HCT116 (cell line): Measurements from ENCODE around the gene ZNF264. TPM values are rescaled to one million over a fixed set of nuclear protein-coding genes. Genes with fewer than 3 reads are reported as not detected.

Source experiments
- ATAC-seq: fragments of 200-7000 bp; cut with Tn5 transposase; 2 replicates; pipeline ENCODE4 v1.9.1; 2020; ENCODE audit warnings: mild to moderate bottlenecking, moderate library complexity
- BruUV-seq: library from RNA; stranded (reverse); fragments of 400-500 nt; replicated peaks from 2 replicates; lab custom pipeline; 2021; lab: Mats Ljungman, UMichigan
- CTCF ChIA-PET: fragments of 300-600 bp; sonication (Branson Sonifier 250); formaldehyde crosslinking; loops from one replicate; lab custom pipeline; 2021; ENCODE audit warnings: antibody characterized with exemption; lab: Charles Lee
- POLR2A ChIA-PET: fragments of 300-600, 350-600 bp; sonication (Branson Sonifier 250); formaldehyde crosslinking; loops from one replicate; lab custom pipeline; 2021; ENCODE audit warnings: antibody characterized with exemption; lab: Charles Lee
- RAD21 ChIA-PET, 2 experiments: fragments of 300-600 bp; sonication (Branson Sonifier 250); formaldehyde crosslinking; loops; one replicate each; lab custom pipeline; 2023; ENCODE audit warnings: low total read pairs in 2 of 2; ENCODE audit not compliant: uncharacterized antibody in 2 of 2, unreplicated experiment in 2 of 2, low non-redundant PET in 1 of 2; lab: Charles Lee
- DNase-seq: peaks from one replicate; pipeline ENCODE4 v3.0.0-alpha.2; 2010; ENCODE audit warnings: low read depth, low spot score
- H2AFZ ChIP-seq: fragments of 200-600 bp; shearing (Covaris generic), sonication (generic); 2 replicates; pipeline ENCODE4 v1.6.1; 2017; ENCODE audit warnings: low read depth, mixed run types, mixed read lengths, antibody characterized with exemption, low read length; ENCODE audit not compliant: poor library complexity, severe bottlenecking
- H3K27ac ChIP-seq: 2 replicates; pipeline ENCODE4 v1.5.1; 2012; ENCODE audit warnings: low read depth, low read length
- H3K27me3 ChIP-seq: fragments of 200-600 bp; sonication (generic); 2 replicates; pipeline ENCODE4 v1.6.1; 2016; ENCODE audit warnings: mixed run types, low read length, mixed read lengths; ENCODE audit not compliant: insufficient read depth
- H3K36me3 ChIP-seq, 2 experiments: fragments of 200-500 bp in 1 of 2; fragments of 200-600 bp in 1 of 2; sonication (Bioruptor generic) in 1 of 2; sonication (generic) in 1 of 2; 2 replicates each; pipeline versions ENCODE4 v1.5.1 to v1.6.1; 2014 to 2016; ENCODE audit warnings: low read length in 2 of 2, inconsistent platforms in 1 of 2, mixed read lengths in 1 of 2, mixed run types in 1 of 2; ENCODE audit not compliant: insufficient read depth in 2 of 2, control insufficient read depth in 1 of 2
- H3K4me1 ChIP-seq, 2 experiments: fragments of 200-600 bp in 1 of 2; sonication (generic) in 1 of 2; 2 replicates each; pipeline versions ENCODE4 v1.5.1 to v1.6.1; 2012 to 2017; ENCODE audit warnings: low read length in 2 of 2, inconsistent platforms in 1 of 2, mild to moderate bottlenecking in 1 of 2, mixed read lengths in 1 of 2, mixed run types in 1 of 2, moderate library complexity in 1 of 2; ENCODE audit not compliant: insufficient read depth in 2 of 2, control insufficient read depth in 1 of 2
- H3K4me2 ChIP-seq: fragments of 200-600 bp; sonication (generic); 2 replicates; pipeline ENCODE4 v1.6.1; 2017; ENCODE audit warnings: mixed run types, low read length, mixed read lengths
- H3K4me3 ChIP-seq, 2 experiments: fragments of 200-600 bp in 1 of 2; sonication (generic) in 1 of 2; replicated peaks in 1 of 2; 2 replicates each; pipeline ENCODE4 v1.5.1; 2011 to 2016; ENCODE audit warnings: low read length in 2 of 2, control low read depth in 1 of 2, low read depth in 1 of 2, mild to moderate bottlenecking in 1 of 2, mixed read lengths in 1 of 2, mixed run types in 1 of 2
- H3K79me2 ChIP-seq: fragments of 200-600 bp; sonication (generic); 2 replicates; pipeline ENCODE4 v1.6.1; 2017; ENCODE audit warnings: mild to moderate bottlenecking, mixed run types, low read length, moderate library complexity, mixed read lengths; ENCODE audit not compliant: insufficient read depth
- H3K9ac ChIP-seq: fragments of 200-600 bp; sonication (generic); 2 replicates; pipeline ENCODE4 v1.6.1; 2016; ENCODE audit warnings: low read length, mixed read lengths
- H3K9me2 ChIP-seq: fragments of 200-600 bp; sonication (generic), shearing (Covaris generic); 2 replicates; pipeline ENCODE4 v1.6.1; 2017; ENCODE audit warnings: mixed run types, mild to moderate bottlenecking, moderate library complexity; ENCODE audit not compliant: insufficient read depth
- H3K9me3 ChIP-seq, 2 experiments: fragments of 200-500 bp in 1 of 2; fragments of 200-600 bp in 1 of 2; sonication (Bioruptor generic) in 1 of 2; sonication (generic) in 1 of 2; 2 replicates each; pipeline ENCODE4 v1.6.1; 2014 to 2017; ENCODE audit warnings: low read length in 2 of 2, mixed read lengths in 2 of 2, inconsistent platforms in 1 of 2, low read depth in 1 of 2, mild to moderate bottlenecking in 1 of 2, mixed run types in 1 of 2, moderate library complexity in 1 of 2; ENCODE audit not compliant: control insufficient read depth in 1 of 2, insufficient read depth in 1 of 2
- H4K20me1 ChIP-seq: fragments of 200-600 bp; sonication (generic), shearing (Covaris generic); 2 replicates; pipeline ENCODE4 v1.6.1; 2017; ENCODE audit warnings: mixed run types, mild to moderate bottlenecking, moderate library complexity; ENCODE audit not compliant: insufficient read depth
- CBX3 ChIP-seq: IDR thresholded peaks from 2 replicates; pipeline ENCODE4 v1.6.1; 2012; ENCODE audit warnings: low read depth
- CTCF ChIP-seq, 3 experiments: fragments of 200-600 bp in 1 of 3; sonication (generic) in 1 of 3; IDR thresholded peaks in 2 of 3; conservative IDR thresholded peaks in 1 of 3; 2 replicates each; pipeline ENCODE4 v1.5.1; 2012 to 2017; ENCODE audit warnings: low read depth in 2 of 3, low read length in 2 of 3, antibody characterized with exemption in 1 of 3, borderline replicate concordance in 1 of 3, control low read depth in 1 of 3, mild to moderate bottlenecking in 1 of 3, mixed read lengths in 1 of 3, mixed run types in 1 of 3, moderate library complexity in 1 of 3; ENCODE audit not compliant: insufficient read depth in 1 of 3
- EGR1 ChIP-seq: IDR thresholded peaks from 2 replicates; pipeline ENCODE4 v1.6.1; 2012; ENCODE audit warnings: low read depth
- ELF1 ChIP-seq: IDR thresholded peaks from 2 replicates; pipeline ENCODE4 v1.6.1; 2012; ENCODE audit warnings: low read depth, borderline replicate concordance
- EZH2 ChIP-seq: fragments of 200-600 bp; sonication (generic); IDR thresholded peaks from 2 replicates; pipeline ENCODE4 v1.6.1; 2017; ENCODE audit warnings: antibody characterized with exemption, mixed run types
- EZH2phosphoT487 ChIP-seq: fragments of 200-600 bp; IDR thresholded peaks from 2 replicates; pipeline ENCODE4 v1.6.1; 2018; ENCODE audit warnings: antibody characterized with exemption, borderline replicate concordance
- JUND ChIP-seq: IDR thresholded peaks from 2 replicates; pipeline ENCODE4 v1.6.1; 2012
- POLR2A ChIP-seq: IDR thresholded peaks from 2 replicates; pipeline ENCODE4 v1.7.0; 2011; ENCODE audit warnings: borderline replicate concordance; ENCODE audit not compliant: insufficient read depth, insufficient read length; ENCODE audit errors: extremely low read depth
- POLR2AphosphoS5 ChIP-seq: IDR thresholded peaks from 2 replicates; pipeline ENCODE4 v1.6.1; 2011; ENCODE audit warnings: mild to moderate bottlenecking, low read depth, low read length, moderate library complexity
- SIN3A ChIP-seq: IDR thresholded peaks from 2 replicates; pipeline ENCODE4 v1.6.1; 2012; ENCODE audit warnings: low read depth
- SP1 ChIP-seq: IDR thresholded peaks from 2 replicates; pipeline ENCODE4 v1.6.1; 2012; ENCODE audit warnings: low read depth
- SRF ChIP-seq: IDR thresholded peaks from 2 replicates; pipeline ENCODE4 v1.6.1; 2012; ENCODE audit warnings: low read depth
- YY1 ChIP-seq: IDR thresholded peaks from 2 replicates; pipeline ENCODE4 v1.6.1; 2011; ENCODE audit warnings: low read length, low read depth, moderate library complexity, mild to moderate bottlenecking; ENCODE audit not compliant: insufficient replicate concordance; ENCODE audit errors: extremely low read depth
- ZNF274 ChIP-seq: fragments of 200-500 bp; sonication (Bioruptor generic); IDR thresholded peaks from 2 replicates; pipeline ENCODE4 v1.6.1; 2014; ENCODE audit warnings: mild to moderate bottlenecking, low read depth, low read length, inconsistent platforms
- intact Hi-C: fragments of 100-400 bp; cut with micrococcal nuclease; formaldehyde crosslinking; loops from 2 replicates; pipeline ENCODE4 v1.10.0; 2022
- total RNA-seq: library from RNA; stranded (reverse); gene quantifications from one replicate; pipeline ENCODE4 v1.2.1, GENCODE V29; 2021; ENCODE audit not compliant: unreplicated experiment
- TF ChIP-seq, protein P1 (sequence below): IDR thresholded peaks from 2 replicates; pipeline ENCODE4 v1.6.1; 2011; ENCODE audit warnings: mild to moderate bottlenecking, low read length, moderate library complexity; ENCODE audit not compliant: insufficient replicate concordance; ENCODE audit errors: extremely low read depth
- TF ChIP-seq, protein P2 (sequence below): IDR thresholded peaks from 2 replicates; pipeline ENCODE4 v1.6.1; 2012

Gene ZNF264
- total RNA-seq, 1 experiment from 2014 or later: 30.3 TPM

DNA sequence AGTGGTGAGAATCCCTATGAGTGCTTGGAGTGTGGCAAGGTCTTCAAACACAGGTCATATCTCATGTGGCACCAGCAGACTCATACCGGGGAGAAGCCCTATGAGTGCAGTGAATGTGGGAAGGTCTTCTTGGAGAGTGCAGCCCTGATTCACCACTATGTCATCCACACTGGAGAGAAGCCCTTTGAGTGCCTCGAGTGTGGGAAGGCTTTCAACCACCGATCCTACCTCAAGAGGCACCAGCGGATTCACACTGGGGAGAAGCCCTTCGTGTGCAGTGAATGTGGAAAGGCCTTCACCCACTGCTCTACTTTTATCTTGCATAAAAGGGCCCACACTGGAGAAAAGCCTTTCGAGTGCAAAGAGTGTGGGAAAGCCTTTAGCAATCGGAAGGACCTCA is 20.8 kb downstream of the ZNF264 start:
- no peak overlapping the region for H3K4me3 ChIP-seq
- ATAC-seq: no peak
- no peak overlapping the region for H3K27ac ChIP-seq
- TF ChIP-seq CTCF (IDR thresholded peaks at IDR 0.05 in 2 of 3, conservative IDR thresholded peaks at IDR 0.05 in 1 of 3; ENCODE audit: borderline replicate concordance in 1 of 3, insufficient read depth in 1 of 3, low read depth in 2 of 3, low read length in 2 of 3): no peak
- no peak for TF ChIP-seq ELF1
- TF ChIP-seq JUND: no peak
- TF ChIP-seq SRF: no peak
- no peak for TF ChIP-seq EZH2phosphoT487
- TF ChIP-seq, protein P1, sequence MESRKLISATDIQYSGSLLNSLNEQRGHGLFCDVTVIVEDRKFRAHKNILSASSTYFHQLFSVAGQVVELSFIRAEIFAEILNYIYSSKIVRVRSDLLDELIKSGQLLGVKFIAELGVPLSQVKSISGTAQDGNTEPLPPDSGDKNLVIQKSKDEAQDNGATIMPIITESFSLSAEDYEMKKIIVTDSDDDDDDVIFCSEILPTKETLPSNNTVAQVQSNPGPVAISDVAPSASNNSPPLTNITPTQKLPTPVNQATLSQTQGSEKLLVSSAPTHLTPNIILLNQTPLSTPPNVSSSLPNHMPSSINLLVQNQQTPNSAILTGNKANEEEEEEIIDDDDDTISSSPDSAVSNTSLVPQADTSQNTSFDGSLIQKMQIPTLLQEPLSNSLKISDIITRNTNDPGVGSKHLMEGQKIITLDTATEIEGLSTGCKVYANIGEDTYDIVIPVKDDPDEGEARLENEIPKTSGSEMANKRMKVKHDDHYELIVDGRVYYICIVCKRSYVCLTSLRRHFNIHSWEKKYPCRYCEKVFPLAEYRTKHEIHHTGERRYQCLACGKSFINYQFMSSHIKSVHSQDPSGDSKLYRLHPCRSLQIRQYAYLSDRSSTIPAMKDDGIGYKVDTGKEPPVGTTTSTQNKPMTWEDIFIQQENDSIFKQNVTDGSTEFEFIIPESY: no peak
- TF ChIP-seq, protein P2, sequence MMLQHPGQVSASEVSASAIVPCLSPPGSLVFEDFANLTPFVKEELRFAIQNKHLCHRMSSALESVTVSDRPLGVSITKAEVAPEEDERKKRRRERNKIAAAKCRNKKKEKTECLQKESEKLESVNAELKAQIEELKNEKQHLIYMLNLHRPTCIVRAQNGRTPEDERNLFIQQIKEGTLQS: no peak
- TF ChIP-seq ZNF274: no peak
- TF ChIP-seq POLR2AphosphoS5: no peak
- no peak for TF ChIP-seq EGR1
- TF ChIP-seq EZH2: no peak
- TF ChIP-seq SIN3A: no peak
- TF ChIP-seq CBX3: no peak
- no peak for TF ChIP-seq POLR2A
- no peak for TF ChIP-seq SP1
- no peak for TF ChIP-seq YY1
- ChIA-PET POLR2A (no interaction called here), RAD21 (no interaction called here), CTCF (no interaction called here)
- no peaks in the 10 kb centered on the region for H3K9me3 ChIP-seq
- no peaks in the 10 kb centered on the region for H3K9me2 ChIP-seq
- no peaks in the 10 kb centered on the region for H3K4me1 ChIP-seq
- H3K9ac ChIP-seq: no peak overlapping the region
- no peak overlapping the region for H2AFZ ChIP-seq
- H4K20me1 ChIP-seq: no peaks in the 10 kb centered on the region
- BruUV-seq: no TSS peak
- intact Hi-C loops: no loop called here
- H3K4me2 ChIP-seq: no peak overlapping the region
- peaks cover 33 to 49% of the 10 kb centered on the region in 2 experiments for H3K36me3 ChIP-seq
- H3K27me3 ChIP-seq: no peaks in the 10 kb centered on the region
- H3K79me2 ChIP-seq: peaks cover 39% of the 10 kb centered on the region
- DNase-seq: no peak
